Measurements from ENCODE around the gene TIPARP.

Gene TIPARP

DNA sequence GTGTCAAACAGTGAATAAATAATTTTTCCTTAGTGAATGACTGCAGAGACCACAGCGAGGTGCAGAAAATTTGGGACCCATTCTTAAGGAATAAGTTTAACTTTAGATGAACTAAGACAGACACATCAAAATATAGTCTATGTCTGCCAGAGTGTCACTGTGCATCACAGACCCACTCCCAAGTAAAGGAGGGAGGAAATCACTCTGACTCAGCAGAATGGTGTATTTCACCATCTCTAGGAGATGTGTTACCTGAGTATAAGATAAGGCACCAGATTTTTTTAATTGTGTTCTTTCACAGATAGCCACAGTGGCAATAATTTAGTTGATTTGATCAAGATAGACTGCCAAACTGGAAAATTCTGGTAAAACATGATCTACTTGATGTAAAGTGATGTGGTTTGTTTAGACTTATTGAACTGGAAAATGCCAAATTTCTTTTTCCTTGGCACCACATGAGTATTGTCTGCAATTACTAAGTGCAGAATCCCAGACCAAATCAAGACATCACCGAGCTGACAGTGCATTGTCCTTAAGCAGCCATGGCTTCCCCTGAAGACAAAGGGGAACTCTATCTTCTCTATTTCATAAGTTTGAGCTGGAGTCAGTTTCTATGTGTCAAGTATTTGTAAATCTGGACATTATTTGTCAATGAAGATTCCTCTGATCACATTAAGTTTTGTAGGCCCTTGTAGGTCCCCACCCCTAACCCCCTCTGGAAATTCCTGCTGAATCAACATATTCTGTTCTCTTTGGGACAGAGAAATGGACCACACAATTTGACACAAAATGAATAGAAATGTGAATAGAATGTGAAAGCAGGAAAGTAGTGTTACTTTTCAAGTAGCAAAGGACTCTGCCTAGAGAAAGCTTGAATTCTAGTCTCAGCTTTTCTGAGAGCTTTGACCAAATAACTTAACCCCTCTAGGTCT lies 47.6 kb downstream of the TIPARP start:
- Histone ChIP-seq H3K14ac (ENCODE audit: low read length) (no peak overlapping the region), H3K79me1 (ENCODE audit: low read length) (peaks cover 2% of the 10 kb centered on the region), H2BK5ac (ENCODE audit: low read depth, low read length, poor library complexity) (no peak overlapping the region), H4K12ac (ENCODE audit: low read depth, low read length) (no peak overlapping the region), H3K9ac (ENCODE audit: low read length) (no peak overlapping the region), H3K18ac (ENCODE audit: low read length) (no peak overlapping the region), H3K4me2 (ENCODE audit: low read length) (no peak overlapping the region), H3K23ac (ENCODE audit: low read length) (no peak overlapping the region), H3K79me2 (ENCODE audit: control insufficient read depth, insufficient read depth, low read length, poor library complexity) (no peaks in the 10 kb centered on the region), H3K36me3 (ENCODE audit: control insufficient read depth in 1 of 2, insufficient read depth in 2 of 2, low read length in 2 of 2) (peaks cover 0 to 2% of the 10 kb centered on the region in 2 experiments), H3K4me1 (ENCODE audit: control insufficient read depth in 1 of 2, insufficient read depth in 2 of 2, low read length in 2 of 2) (peaks cover 5 to 6% of the 10 kb centered on the region in 2 experiments), H3K27ac (ENCODE audit: low read depth, low read length) (no peak overlapping the region), H2AK5ac (ENCODE audit: low read length) (no peak overlapping the region), H4K91ac (ENCODE audit: low read depth, low read length) (no peak overlapping the region), H3K4ac (ENCODE audit: low read depth, low read length) (no peak overlapping the region), H3K9me3 (ENCODE audit: insufficient read depth, low read depth, low read length) (no peaks in the 10 kb centered on the region), H2BK120ac (ENCODE audit: insufficient read depth, low read length, poor library complexity) (no peak overlapping the region), H2BK12ac (ENCODE audit: low read length) (no peak overlapping the region), H3K4me3 (ENCODE audit: low read depth, low read length) (no peak overlapping the region), H4K8ac (ENCODE audit: low read depth, low read length) (no peak overlapping the region), H3K27me3 (ENCODE audit: insufficient read depth, low read length) (no peaks in the 10 kb centered on the region), H2AFZ (ENCODE audit: insufficient read depth, low read length, poor library complexity) (no peak overlapping the region)
- WGBS (ENCODE audit: extremely low coverage, insufficient coverage, insufficient read length), result no CpG with 5 or more reads among the region's 2 CpGs
- DNase-seq, result no peak

- Histone ChIP-seq H3K27me3 (ENCODE audit: insufficient read depth, low read length) (no peaks in the 10 kb centered on the region), H4K12ac (ENCODE audit: low read depth, low read length) (no peak overlapping the region), H4K8ac (ENCODE audit: low read depth, low read length) (no peak overlapping the region), H3K36me3 (ENCODE audit: control insufficient read depth in 1 of 2, insufficient read depth in 2 of 2, low read length in 2 of 2) (peaks cover 0 to 2% of the 10 kb centered on the region in 2 experiments), H3K4me3 (ENCODE audit: low read depth, low read length) (no peak overlapping the region), H2BK120ac (ENCODE audit: insufficient read depth, low read length, poor library complexity) (no peak overlapping the region), H3K79me1 (ENCODE audit: low read length) (peaks cover 2% of the 10 kb centered on the region), H3K23ac (ENCODE audit: low read length) (no peak overlapping the region), H3K9ac (ENCODE audit: low read length) (peak overlapping the region; percentile 69), H3K14ac (ENCODE audit: low read length) (no peak overlapping the region), H2BK12ac (ENCODE audit: low read length) (no peak overlapping the region), H2AFZ (ENCODE audit: insufficient read depth, low read length, poor library complexity) (no peak overlapping the region), H2AK5ac (ENCODE audit: low read length) (no peak overlapping the region), H3K79me2 (ENCODE audit: control insufficient read depth, insufficient read depth, low read length, poor library complexity) (no peaks in the 10 kb centered on the region), H3K4me2 (ENCODE audit: low read length) (no peak overlapping the region), H3K4me1 (ENCODE audit: control insufficient read depth in 1 of 2, insufficient read depth in 2 of 2, low read length in 2 of 2) (peaks cover 3 to 4% of the 10 kb centered on the region in 2 experiments), H3K27ac (ENCODE audit: low read depth, low read length) (no peak overlapping the region), H3K18ac (ENCODE audit: low read length) (no peak overlapping the region), H3K9me3 (ENCODE audit: insufficient read depth, low read depth, low read length) (no peaks in the 10 kb centered on the region), H4K91ac (ENCODE audit: low read depth, low read length) (no peak overlapping the region), H3K4ac (ENCODE audit: low read depth, low read length) (no peak overlapping the region), H2BK5ac (ENCODE audit: low read depth, low read length, poor library complexity) (no peak overlapping the region)
- WGBS (ENCODE audit: extremely low coverage, insufficient coverage, insufficient read length), result no CpG with 5 or more reads among the region's 2 CpGs
- no peak for DNase-seq
Observed at GRCh38 chr3:156723182-156723619, 48.8 kb downstream of the TIPARP start.

- Histone ChIP-seq H3K14ac (ENCODE audit: low read length) (no peak overlapping the region), H3K4me3 (ENCODE audit: low read depth, low read length) (no peak overlapping the region), H3K79me2 (ENCODE audit: control insufficient read depth, insufficient read depth, low read length, poor library complexity) (no peaks in the 10 kb centered on the region), H4K91ac (ENCODE audit: low read depth, low read length) (no peak overlapping the region), H3K27me3 (ENCODE audit: insufficient read depth, low read length) (no peaks in the 10 kb centered on the region), H3K27ac (ENCODE audit: low read depth, low read length) (no peak overlapping the region), H2AFZ (ENCODE audit: insufficient read depth, low read length, poor library complexity) (no peak overlapping the region), H2BK12ac (ENCODE audit: low read length) (no peak overlapping the region), H3K36me3 (ENCODE audit: control insufficient read depth in 1 of 2, insufficient read depth in 2 of 2, low read length in 2 of 2) (peaks cover 0 to 2% of the 10 kb centered on the region in 2 experiments), H3K4me2 (ENCODE audit: low read length) (no peak overlapping the region), H4K8ac (ENCODE audit: low read depth, low read length) (no peak overlapping the region), H4K12ac (ENCODE audit: low read depth, low read length) (no peak overlapping the region), H3K18ac (ENCODE audit: low read length) (no peak overlapping the region), H3K9me3 (ENCODE audit: insufficient read depth, low read depth, low read length) (no peaks in the 10 kb centered on the region), H3K9ac (ENCODE audit: low read length) (no peak overlapping the region), H2AK5ac (ENCODE audit: low read length) (no peak overlapping the region), H3K4ac (ENCODE audit: low read depth, low read length) (no peak overlapping the region), H3K79me1 (ENCODE audit: low read length) (no peaks in the 10 kb centered on the region), H2BK5ac (ENCODE audit: low read depth, low read length, poor library complexity) (no peak overlapping the region), H3K4me1 (ENCODE audit: control insufficient read depth in 1 of 2, insufficient read depth in 2 of 2, low read length in 2 of 2) (peaks cover 5% of the 10 kb centered on the region in 2 experiments), H2BK120ac (ENCODE audit: insufficient read depth, low read length, poor library complexity) (no peak overlapping the region), H3K23ac (ENCODE audit: low read length) (no peak overlapping the region)
- WGBS (ENCODE audit: extremely low coverage, insufficient coverage, insufficient read length), result no CpG with 5 or more reads among the region's 4 CpGs
- no peak for DNase-seq
Observed at GRCh38 chr3:156725682-156726081, 51.3 kb downstream of the TIPARP start.

DNA sequence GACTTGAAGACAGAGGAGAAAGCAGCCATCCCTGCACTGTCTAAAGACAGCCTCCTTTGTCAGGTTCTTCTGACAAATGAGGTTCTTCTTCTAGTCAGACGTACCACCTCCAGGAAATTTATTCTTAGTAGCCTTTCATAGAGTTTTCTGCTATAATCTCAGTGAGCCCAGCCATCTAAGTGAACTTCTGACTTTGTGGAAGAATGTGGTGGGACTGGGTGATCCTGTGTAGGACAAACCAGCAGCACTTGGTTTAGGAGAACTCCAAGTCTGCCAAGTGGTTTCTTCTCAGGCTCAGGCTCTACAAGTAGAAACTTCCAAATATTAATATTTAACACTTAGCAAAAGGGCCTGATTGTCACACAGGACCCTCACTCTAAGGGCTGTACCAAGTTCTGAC lies 52.1 kb downstream of the TIPARP start:
- H3K23ac ChIP-seq (ENCODE audit: low read length), result no peak overlapping the region
- H3K4me2 ChIP-seq (ENCODE audit: low read length), result no peak overlapping the region
- peaks cover 0 to 2% of the 10 kb centered on the region in 2 experiments for H3K36me3 ChIP-seq (ENCODE audit: control insufficient read depth in 1 of 2, insufficient read depth in 2 of 2, low read length in 2 of 2)
- no peak overlapping the region for H3K4me3 ChIP-seq (ENCODE audit: low read depth, low read length)
- no peak overlapping the region for H4K12ac ChIP-seq (ENCODE audit: low read depth, low read length)
- H3K4ac ChIP-seq (ENCODE audit: low read depth, low read length), result no peak overlapping the region
- H4K8ac ChIP-seq (ENCODE audit: low read depth, low read length), result no peak overlapping the region
- WGBS (ENCODE audit: extremely low coverage, insufficient coverage, insufficient read length), result no CpG with 5 or more reads among the region's 1 CpG
- H2AK5ac ChIP-seq (ENCODE audit: low read length), result no peak overlapping the region
- no peak overlapping the region for H3K18ac ChIP-seq (ENCODE audit: low read length)
- DNase-seq, result peak in 1 of 2 donors; percentile 39
- no peaks in the 10 kb centered on the region for H3K79me2 ChIP-seq (ENCODE audit: control insufficient read depth, insufficient read depth, low read length, poor library complexity)
- H3K27me3 ChIP-seq (ENCODE audit: insufficient read depth, low read length), result no peaks in the 10 kb centered on the region
- no peak overlapping the region for H3K27ac ChIP-seq (ENCODE audit: low read depth, low read length)
- H4K91ac ChIP-seq (ENCODE audit: low read depth, low read length), result no peak overlapping the region
- H3K9ac ChIP-seq (ENCODE audit: low read length), result no peak overlapping the region
- no peak overlapping the region for H2BK12ac ChIP-seq (ENCODE audit: low read length)
- no peaks in the 10 kb centered on the region for H3K9me3 ChIP-seq (ENCODE audit: insufficient read depth, low read depth, low read length)
- H3K4me1 ChIP-seq (ENCODE audit: control insufficient read depth in 1 of 2, insufficient read depth in 2 of 2, low read length in 2 of 2), result peaks cover 5% of the 10 kb centered on the region in 2 experiments
- no peaks in the 10 kb centered on the region for H3K79me1 ChIP-seq (ENCODE audit: low read length)
- H2BK5ac ChIP-seq (ENCODE audit: low read depth, low read length, poor library complexity), result no peak overlapping the region
- H2BK120ac ChIP-seq (ENCODE audit: insufficient read depth, low read length, poor library complexity), result no peak overlapping the region
- no peak overlapping the region for H3K14ac ChIP-seq (ENCODE audit: low read length)
- no peak overlapping the region for H2AFZ ChIP-seq (ENCODE audit: insufficient read depth, low read length, poor library complexity)
